BLaER1 treated with 17β-estradiol and CSF1 and Interleukin-3, amounts not matched to agents 10 nM and 100 nM (cell line): ENCODE results near the gene AP4S1.

Source experiments
- H3K27ac ChIP-seq, 11 experiments: shearing (Covaris generic); formaldehyde crosslinking; 2 replicates each; pipeline ENCODE4 v1.8.1; 2022
- H3K27me3 ChIP-seq, 11 experiments: shearing (Covaris generic); formaldehyde crosslinking; 2 replicates each; pipeline ENCODE4 v1.8.1; 2022
- H3K36me3 ChIP-seq, 11 experiments: shearing (Covaris generic); formaldehyde crosslinking; 2 replicates each; pipeline ENCODE4 v1.8.1; 2022
- H3K4me1 ChIP-seq, 10 experiments: shearing (Covaris generic); formaldehyde crosslinking; 2 replicates each; pipeline ENCODE4 v1.8.1; 2022
- H3K4me2 ChIP-seq, 11 experiments: shearing (Covaris generic); formaldehyde crosslinking; 2 replicates each; pipeline ENCODE4 v1.8.1; 2022
- H3K4me3 ChIP-seq, 10 experiments: shearing (Covaris generic); formaldehyde crosslinking; 2 replicates each; pipeline ENCODE4 v1.8.1; 2022
- H3K9ac ChIP-seq, 11 experiments: shearing (Covaris generic); formaldehyde crosslinking; 2 replicates each; pipeline ENCODE4 v1.8.1; 2022
- H3K9me3 ChIP-seq, 11 experiments: shearing (Covaris generic); formaldehyde crosslinking; replicated peaks in 1 of 11; 2 replicates each; pipeline ENCODE4 v1.8.1; 2022
- H4K20me1 ChIP-seq, 11 experiments: shearing (Covaris generic); formaldehyde crosslinking; 2 replicates each; pipeline ENCODE4 v1.8.1; 2022
- Cebpa-rat ChIP-seq, 11 experiments: shearing (Covaris generic); IDR thresholded peaks; 2 replicates each; pipeline ENCODE4 v1.8.1; 2022

The AP4S1 gene

DNA sequence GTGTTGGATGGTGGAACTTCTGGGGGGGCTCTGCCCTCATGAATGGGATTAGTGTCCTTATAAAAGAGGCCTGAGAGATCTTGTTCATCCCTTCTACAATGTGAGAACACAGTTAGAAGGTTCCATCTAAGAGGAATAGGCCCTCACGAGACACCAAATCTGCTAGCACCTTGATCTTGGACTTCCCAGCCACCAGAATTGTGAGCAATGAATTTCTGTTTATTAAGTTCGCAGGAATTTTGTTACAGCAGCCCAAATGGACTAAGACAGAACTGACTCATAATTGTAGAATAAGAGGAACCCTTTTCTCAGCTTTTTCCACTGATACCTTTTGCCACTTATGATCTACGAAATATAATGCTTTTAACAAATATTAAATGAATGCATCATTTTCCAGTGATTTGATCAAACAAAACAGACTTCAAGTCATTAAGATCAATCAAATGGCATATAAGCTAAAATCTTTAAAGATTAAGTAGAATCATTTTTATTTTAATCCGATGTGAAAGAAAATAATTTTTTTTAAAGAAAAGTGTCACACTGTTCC is 113.9 kb downstream of the AP4S1 start:
- H3K4me3 ChIP-seq: no peak overlapping the region
- H3K4me2 ChIP-seq: no peak overlapping the region
- no peaks in the 10 kb centered on the region for H3K4me1 ChIP-seq
- H3K36me3 ChIP-seq: peaks cover 87 to 100% (median 95%) of the 10 kb centered on the region in 11 experiments
- no peaks in the 10 kb centered on the region for H3K27me3 ChIP-seq
- H3K27ac ChIP-seq: no peak overlapping the region
- TF ChIP-seq Cebpa-rat (IDR thresholded peaks at IDR 0.05): no peak
- H3K9me3 ChIP-seq: no peaks in the 10 kb centered on the region
- peaks cover 0 to 33% (median 11%) of the 10 kb centered on the region in 11 experiments; a peak in 13 of 22 replicates for H4K20me1 ChIP-seq
- no peak overlapping the region for H3K9ac ChIP-seq

DNA sequence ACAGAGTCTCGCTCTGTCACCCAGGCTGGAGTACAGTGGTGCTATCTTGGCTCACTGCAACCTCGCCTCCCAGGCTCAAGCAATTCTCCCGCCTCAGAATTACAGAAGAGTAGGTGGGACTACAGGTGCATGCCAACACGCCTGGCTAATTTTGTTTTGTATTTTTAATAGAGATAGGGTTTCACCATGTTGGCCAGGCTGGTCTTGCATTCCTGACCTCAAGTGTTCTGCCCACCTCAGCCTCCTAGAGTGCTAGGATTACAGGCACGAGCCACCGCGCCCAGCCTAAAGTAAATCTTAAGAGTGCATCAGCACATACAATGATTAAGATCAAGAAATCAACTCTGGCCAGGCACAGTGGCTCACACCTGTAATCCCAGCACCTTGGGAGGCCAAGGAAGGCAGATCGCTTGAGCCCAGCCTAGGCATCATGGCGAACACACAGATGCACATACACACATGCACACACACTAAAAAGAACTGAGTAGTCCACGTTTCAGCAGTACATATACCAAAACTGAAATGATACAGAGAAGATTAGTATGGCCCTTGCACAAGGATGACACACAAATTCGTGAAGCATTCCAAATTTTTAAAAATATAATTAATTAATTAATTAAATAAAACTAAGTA is 117.1 kb downstream of the AP4S1 start:
- no peak overlapping the region for H3K4me2 ChIP-seq
- no peaks in the 10 kb centered on the region for H3K27me3 ChIP-seq
- no peak for TF ChIP-seq Cebpa-rat (IDR thresholded peaks at IDR 0.05)
- H4K20me1 ChIP-seq: peaks cover 6 to 46% (median 12%) of the 10 kb centered on the region in 11 experiments; a peak in 14 of 22 replicates
- H3K4me1 ChIP-seq: no peaks in the 10 kb centered on the region
- H3K36me3 ChIP-seq: peaks cover 90 to 100% (median 99%) of the 10 kb centered on the region in 11 experiments
- no peak overlapping the region for H3K27ac ChIP-seq
- no peaks in the 10 kb centered on the region for H3K9me3 ChIP-seq
- no peak overlapping the region for H3K4me3 ChIP-seq
- H3K9ac ChIP-seq: no peak overlapping the region
